ENCODE results near the gene BCKDHA. TPM values are rescaled to one million over a fixed set of nuclear protein-coding genes. Genes with fewer than 3 reads are reported as not detected.
"Not testable (repeated sequence)": the region's sequence is repeated elsewhere in the genome, so short reads cannot be mapped to it uniquely, and the experiment has no call there.

The BCKDHA gene
- total and polyA plus RNA-seq, 2 donors (not counting 1 experiment from before 2014, with no cell fraction given): 11.2 to 30.7 TPM

- no peaks in the 10 kb centered on the region for H3K27me3 ChIP-seq (ENCODE audit: control insufficient read depth, insufficient read depth, low read length)
- H4K20me1 ChIP-seq (ENCODE audit: control insufficient read depth, extremely low read depth, insufficient read depth, low read length): no peaks in the 10 kb centered on the region
- no peaks in the 10 kb centered on the region for H3K79me2 ChIP-seq (ENCODE audit: control insufficient read depth, insufficient read depth, low read length)
- H3K4me3 ChIP-seq (replicated peaks in 1 of 4; ENCODE audit: control extremely low read depth in 1 of 4, insufficient read depth in 1 of 4, low read depth in 3 of 4, low read length in 4 of 4): no peak overlapping the region
- no peaks in the 10 kb centered on the region for H3K9me3 ChIP-seq (ENCODE audit: control insufficient read depth, insufficient read depth, low read depth, low read length)
- TF ChIP-seq CTCF (conservative IDR thresholded peaks at IDR 0.05 in 1 of 2, IDR thresholded peaks at IDR 0.05 in 1 of 2; ENCODE audit: low read depth in 1 of 2, low read length in 2 of 2): no peak
- no peak for TF ChIP-seq EZH2 (IDR thresholded peaks at IDR 0.05; ENCODE audit: low read length, missing control alignments)
- H3K4me2 ChIP-seq (ENCODE audit: extremely low read depth, insufficient read depth, low read length): no peak overlapping the region
- no peak overlapping the region for H3K27ac ChIP-seq (ENCODE audit: insufficient read depth, low read length)
- DNase-seq (ENCODE audit: low read depth in 2 of 2): no peak
- no peak overlapping the region for H2AFZ ChIP-seq (ENCODE audit: low read length)
- H3K9ac ChIP-seq (ENCODE audit: insufficient read depth, low read length): no peak overlapping the region
- no peaks in the 10 kb centered on the region for H3K4me1 ChIP-seq (ENCODE audit: control insufficient read depth, extremely low read depth, insufficient read depth, low read length)
- no peaks in the 10 kb centered on the region for H3K36me3 ChIP-seq (ENCODE audit: control insufficient read depth, insufficient read depth, low read length)
These were observed 64.9 kb downstream of the BCKDHA start for GRCh38 chr19:41462497-41462896.

- not testable (repeated sequence) for H3K27me3 ChIP-seq (ENCODE audit: control insufficient read depth, insufficient read depth, low read length); DNase-seq (ENCODE audit: low read depth in 2 of 2); H3K4me3 ChIP-seq (replicated peaks in 1 of 4; ENCODE audit: control extremely low read depth in 1 of 4, insufficient read depth in 1 of 4, low read depth in 3 of 4, low read length in 4 of 4); H3K4me1 ChIP-seq (ENCODE audit: control insufficient read depth, extremely low read depth, insufficient read depth, low read length); H3K4me2 ChIP-seq (ENCODE audit: extremely low read depth, insufficient read depth, low read length); H3K79me2 ChIP-seq (ENCODE audit: control insufficient read depth, insufficient read depth, low read length); H2AFZ ChIP-seq (ENCODE audit: low read length); H4K20me1 ChIP-seq (ENCODE audit: control insufficient read depth, extremely low read depth, insufficient read depth, low read length); H3K36me3 ChIP-seq (ENCODE audit: control insufficient read depth, insufficient read depth, low read length); H3K27ac ChIP-seq (ENCODE audit: insufficient read depth, low read length); H3K9ac ChIP-seq (ENCODE audit: insufficient read depth, low read length); H3K9me3 ChIP-seq (ENCODE audit: control insufficient read depth, insufficient read depth, low read depth, low read length)
These were observed 65.9 kb downstream of the BCKDHA start for GRCh38 chr19:41463257-41464256.

Other genes starting within 250 kb of the BCKDHA start
- gene CYP2S1, start 204.6 kb upstream of the BCKDHA start, total RNA-seq: 2.1 and 3.5 TPM in 2 replicates
- gene CYP2S1, start 204.6 kb upstream of the BCKDHA start, polyA plus RNA-seq: 0.93 and 7.5 TPM in 2 replicates
- gene AXL, start 178.6 kb upstream of the BCKDHA start, total RNA-seq: 107 and 223 TPM in 2 replicates
- 231 and 319 TPM in 2 replicates for gene AXL, start 178.6 kb upstream of the BCKDHA start, polyA plus RNA-seq
- 47.3 and 58.1 TPM in 2 replicates for gene HNRNPUL1, start 133.4 kb upstream of the BCKDHA start, total RNA-seq
- 36.4 and 60.4 TPM in 2 replicates for gene HNRNPUL1, start 133.4 kb upstream of the BCKDHA start, polyA plus RNA-seq
- gene CCDC97, start 87.6 kb upstream of the BCKDHA start, total RNA-seq: 5.9 and 7.8 TPM in 2 replicates
- 6.3 and 9.9 TPM in 2 replicates for gene CCDC97, start 87.6 kb upstream of the BCKDHA start, polyA plus RNA-seq
- 6.7 and 14.4 TPM in 2 replicates for gene TGFB1, start 43.9 kb upstream of the BCKDHA start, total RNA-seq
- gene TGFB1, start 43.9 kb upstream of the BCKDHA start, polyA plus RNA-seq: 4.2 and 6.6 TPM in 2 replicates
- gene B9D2, start 33.7 kb upstream of the BCKDHA start, total RNA-seq: 4.1 and 5.3 TPM in 2 replicates
- 2.3 and 3.3 TPM in 2 replicates for gene B9D2, start 33.7 kb upstream of the BCKDHA start, polyA plus RNA-seq
- 9.7 and 10.8 TPM in 2 replicates for gene TMEM91, start 21.3 kb upstream of the BCKDHA start, total RNA-seq
- 1.4 and 3.7 TPM in 2 replicates for gene TMEM91, start 21.3 kb upstream of the BCKDHA start, polyA plus RNA-seq
- 10.7 and 14.1 TPM in 2 replicates for gene EXOSC5, start 459 bp upstream of the BCKDHA start, total RNA-seq
- gene EXOSC5, start 459 bp upstream of the BCKDHA start, polyA plus RNA-seq: 5.0 and 10.0 TPM in 2 replicates
- 1.3 and 3.5 TPM in 2 replicates for gene B3GNT8, start 29.6 kb downstream of the BCKDHA start, total RNA-seq
- gene B3GNT8, start 29.6 kb downstream of the BCKDHA start, polyA plus RNA-seq: 0.30 and 0.54 TPM in 2 replicates
- gene DMAC2, start 42.1 kb downstream of the BCKDHA start, total RNA-seq: 29.5 and 31.0 TPM in 2 replicates
- gene DMAC2, start 42.1 kb downstream of the BCKDHA start, polyA plus RNA-seq: 52.3 and 65.1 TPM in 2 replicates
- gene ERICH4, start 45.3 kb downstream of the BCKDHA start, total RNA-seq: not detected in 2 replicates
- gene ERICH4, start 45.3 kb downstream of the BCKDHA start, polyA plus RNA-seq: not detected in 2 replicates
- not detected in 2 replicates for gene CEACAM21, start 178.3 kb downstream of the BCKDHA start, total RNA-seq
- gene CEACAM21, start 178.3 kb downstream of the BCKDHA start, polyA plus RNA-seq: not detected in 2 replicates
- gene CEACAM4, start 229.3 kb downstream of the BCKDHA start, total RNA-seq: not detected in 2 replicates
- gene CEACAM4, start 229.3 kb downstream of the BCKDHA start, polyA plus RNA-seq: not detected in 2 replicates